Muscle layer of duodenum (tissue), 2 donors: Measurements from ENCODE around the gene GTF3C5.

Experiments
- H3K27ac ChIP-seq: one replicate; pipeline ENCODE4 v1.7.0; 2013; ENCODE audit warnings: mild to moderate bottlenecking, low read length
- H3K27me3 ChIP-seq: one replicate; pipeline ENCODE4 v1.7.0; 2013; ENCODE audit warnings: low read depth, mild to moderate bottlenecking, control low read depth, low read length
- H3K36me3 ChIP-seq, 2 donors: one replicate each; pipeline ENCODE4 v1.7.0; 2013; ENCODE audit warnings: low read length in 2 of 2, control low read depth in 1 of 2, mild to moderate bottlenecking in 1 of 2; ENCODE audit not compliant: insufficient read depth in 2 of 2, control insufficient read depth in 1 of 2
- H3K4me1 ChIP-seq, 2 donors: one replicate each; pipeline ENCODE4 v1.7.0; 2013; ENCODE audit warnings: low read length in 2 of 2, mild to moderate bottlenecking in 2 of 2, control low read depth in 1 of 2, moderate library complexity in 1 of 2; ENCODE audit not compliant: insufficient read depth in 2 of 2, control insufficient read depth in 1 of 2
- H3K4me3 ChIP-seq, 2 donors: one replicate each; pipeline ENCODE4 v1.7.0; 2013; ENCODE audit warnings: low read length in 2 of 2, low read depth in 1 of 2, mild to moderate bottlenecking in 1 of 2
- H3K9me3 ChIP-seq, 2 donors: one replicate each; pipeline ENCODE4 v1.7.0; 2013; ENCODE audit warnings: low read length in 2 of 2, control low read depth in 1 of 2, mild to moderate bottlenecking in 1 of 2; ENCODE audit not compliant: control insufficient read depth in 1 of 2
- donor health status: healthy.

The GTF3C5 gene

DNA sequence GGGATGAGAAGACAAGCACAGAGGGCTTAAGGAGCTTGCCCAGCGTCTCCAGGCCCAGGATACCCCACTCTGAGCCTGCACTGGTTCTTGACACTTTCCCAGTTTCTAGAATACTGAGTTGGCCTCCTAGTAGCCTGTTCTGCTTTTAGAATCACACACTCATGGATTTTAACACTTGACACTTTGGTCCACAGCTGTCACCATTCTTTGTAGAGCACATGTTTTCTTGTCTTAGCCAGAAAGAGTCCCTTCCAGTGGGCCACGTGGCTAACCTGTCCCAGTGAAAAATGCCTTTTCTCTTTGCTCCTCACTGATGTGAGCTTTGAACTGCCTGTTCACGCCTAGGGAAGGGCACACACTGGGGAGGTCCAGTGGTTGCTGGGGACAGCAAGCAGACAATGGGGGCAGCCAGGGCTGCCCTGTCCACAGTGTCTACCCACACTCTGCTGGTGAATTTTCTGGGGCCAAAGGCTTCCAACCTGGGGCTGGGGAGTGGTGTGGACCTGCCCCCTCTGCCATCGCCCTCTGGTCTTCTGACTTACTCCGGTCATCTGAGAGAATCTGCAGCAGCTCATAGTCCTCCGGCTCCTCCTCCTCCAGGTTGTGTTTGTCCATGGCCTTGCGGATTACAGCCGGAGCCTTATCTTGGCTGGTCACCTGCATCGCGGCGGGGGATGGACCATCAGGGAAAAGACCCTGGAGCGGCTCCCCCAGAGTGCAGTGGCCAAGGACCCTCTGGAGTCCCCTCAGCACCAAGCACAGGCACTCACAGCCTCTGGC lies 69.1 kb downstream of the GTF3C5 start:
- Histone ChIP-seq H3K36me3 (peaks cover 59 to 88% of the 10 kb centered on the region in 2 donors), H3K9me3 (peaks cover 0 to 10% of the 10 kb centered on the region in 2 donors), H3K4me3 (no peak overlapping the region), H3K27ac (no peak overlapping the region), H3K27me3 (no peaks in the 10 kb centered on the region), H3K4me1 (no peaks in the 10 kb centered on the region)

GRCh38 chr9:133100506-133101355 lies 69.9 kb downstream of the GTF3C5 start:
- H3K4me3 ChIP-seq: no peak overlapping the region
- H3K36me3 ChIP-seq: peaks cover 62 to 95% of the 10 kb centered on the region in 2 donors
- no peaks in the 10 kb centered on the region for H3K4me1 ChIP-seq
- H3K27me3 ChIP-seq: no peaks in the 10 kb centered on the region
- peaks cover 0 to 10% of the 10 kb centered on the region in 2 donors for H3K9me3 ChIP-seq
- H3K27ac ChIP-seq: no peak overlapping the region

DNA sequence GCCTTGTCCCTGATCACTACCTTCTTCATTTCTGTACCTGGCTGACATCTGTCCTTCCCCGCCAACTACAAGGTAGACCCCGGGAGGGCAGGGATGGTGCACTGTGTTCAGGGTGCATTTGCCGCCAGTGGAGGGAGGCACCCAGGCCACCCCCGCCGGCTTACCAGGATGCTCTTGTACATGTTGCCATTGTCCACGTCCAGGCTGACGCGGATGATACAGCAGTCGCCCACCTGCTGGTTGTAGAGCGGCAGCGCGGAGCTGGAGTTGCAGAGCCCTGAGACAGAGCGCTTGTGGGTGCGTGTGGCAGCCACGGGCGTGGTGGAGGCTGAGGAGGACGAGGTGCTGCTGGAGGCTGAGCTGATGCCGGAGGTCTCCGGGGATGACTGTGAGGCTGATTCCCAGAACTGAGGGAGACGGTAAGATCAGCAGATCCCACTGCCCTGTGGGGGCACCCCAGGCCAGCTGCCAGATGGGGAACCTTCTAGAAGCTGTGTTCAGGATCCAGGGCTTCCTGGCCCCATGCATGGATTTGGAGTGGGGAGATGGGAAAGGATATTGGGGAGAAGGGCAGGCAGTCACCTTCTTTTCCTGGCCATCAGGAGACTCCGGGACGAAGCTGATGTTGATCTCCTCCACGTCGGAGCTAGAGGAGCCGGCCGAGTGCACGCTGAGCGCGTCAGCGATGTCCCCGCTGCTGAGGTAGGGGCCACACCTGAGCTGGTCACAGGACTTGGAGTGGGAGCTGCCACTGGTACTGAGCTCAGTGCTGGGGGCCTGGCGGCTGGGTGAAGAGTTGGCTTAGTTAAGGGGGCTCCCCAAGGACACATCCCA lies 70.8 kb downstream of the GTF3C5 start:
- peaks cover 0 to 2% of the 10 kb centered on the region in 2 donors for H3K9me3 ChIP-seq
- H3K36me3 ChIP-seq: peaks cover 70 to 96% of the 10 kb centered on the region in 2 donors
- H3K27ac ChIP-seq: no peak overlapping the region
- no peaks in the 10 kb centered on the region for H3K27me3 ChIP-seq
- no peak overlapping the region for H3K4me3 ChIP-seq
- H3K4me1 ChIP-seq: no peaks in the 10 kb centered on the region

GRCh38 chr9:133102190-133103021 lies 71.6 kb downstream of the GTF3C5 start:
- no peaks in the 10 kb centered on the region for H3K4me1 ChIP-seq
- no peaks in the 10 kb centered on the region for H3K9me3 ChIP-seq
- H3K27ac ChIP-seq: no peak overlapping the region
- no peak overlapping the region for H3K4me3 ChIP-seq
- H3K36me3 ChIP-seq: peaks cover 76 to 98% of the 10 kb centered on the region in 2 donors
- H3K27me3 ChIP-seq: no peaks in the 10 kb centered on the region

DNA sequence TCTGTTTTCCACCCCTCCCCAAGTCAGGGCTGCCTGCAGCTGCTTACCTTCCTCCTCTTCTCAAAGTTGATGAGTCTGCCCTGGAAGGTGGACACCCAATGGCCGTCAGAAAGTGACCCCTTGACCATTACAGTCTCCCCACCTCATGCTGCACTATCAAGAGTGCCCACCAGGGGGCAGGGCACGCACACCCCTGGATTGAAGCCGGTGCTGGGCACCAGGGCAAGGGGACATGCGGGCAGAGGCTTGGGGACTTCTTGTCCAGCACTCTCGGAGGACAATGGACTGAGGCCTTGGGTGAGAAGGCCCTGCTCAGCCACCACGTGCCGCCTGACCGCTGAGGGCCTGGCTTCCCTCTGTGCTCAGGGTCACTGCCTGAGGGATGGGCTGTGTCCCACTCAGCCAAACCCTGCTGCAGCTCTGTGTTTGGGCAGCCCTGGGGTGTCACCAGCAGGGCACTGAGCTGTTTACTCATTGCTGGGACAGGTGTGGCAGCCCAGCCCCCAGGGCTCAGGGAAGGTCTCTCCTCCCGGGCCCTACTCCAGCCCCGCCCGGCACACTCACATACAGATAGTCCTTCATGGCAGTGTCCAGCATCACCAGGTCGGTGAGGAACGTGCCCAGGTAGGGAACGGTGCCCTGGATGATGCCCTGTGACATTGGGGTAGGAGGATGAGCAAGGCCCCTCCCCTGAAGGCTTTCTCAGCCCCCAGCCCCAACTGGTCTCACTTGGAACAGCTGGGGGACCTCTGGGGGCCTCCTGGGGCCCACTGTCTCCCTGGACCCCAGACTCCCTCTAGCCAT lies 72.6 kb downstream of the GTF3C5 start:
- no peaks in the 10 kb centered on the region for H3K4me1 ChIP-seq
- no peaks in the 10 kb centered on the region for H3K9me3 ChIP-seq
- H3K27me3 ChIP-seq: no peaks in the 10 kb centered on the region
- H3K4me3 ChIP-seq: no peak overlapping the region
- H3K36me3 ChIP-seq: peaks cover 76 to 98% of the 10 kb centered on the region in 2 donors
- no peak overlapping the region for H3K27ac ChIP-seq

GRCh38 chr9:133103987-133104505 lies 73.2 kb downstream of the GTF3C5 start:
- Histone ChIP-seq H3K27ac (no peak overlapping the region), H3K4me3 (no peak overlapping the region), H3K27me3 (no peaks in the 10 kb centered on the region), H3K4me1 (no peaks in the 10 kb centered on the region), H3K36me3 (peaks cover 75 to 98% of the 10 kb centered on the region in 2 donors), H3K9me3 (no peaks in the 10 kb centered on the region)

GRCh38 chr9:133104718-133105460 lies 74.1 kb downstream of the GTF3C5 start:
- Histone ChIP-seq H3K36me3 (peaks cover 74 to 98% of the 10 kb centered on the region in 2 donors), H3K27ac (no peak overlapping the region), H3K4me1 (no peaks in the 10 kb centered on the region), H3K27me3 (no peaks in the 10 kb centered on the region), H3K9me3 (no peaks in the 10 kb centered on the region), H3K4me3 (no peak overlapping the region)

GRCh38 chr9:133105461-133105770 lies 74.6 kb downstream of the GTF3C5 start:
- no peak overlapping the region for H3K27ac ChIP-seq
- peaks cover 74 to 98% of the 10 kb centered on the region in 2 donors for H3K36me3 ChIP-seq
- H3K9me3 ChIP-seq: no peaks in the 10 kb centered on the region
- H3K4me1 ChIP-seq: no peaks in the 10 kb centered on the region
- H3K27me3 ChIP-seq: no peaks in the 10 kb centered on the region
- H3K4me3 ChIP-seq: no peak overlapping the region

DNA sequence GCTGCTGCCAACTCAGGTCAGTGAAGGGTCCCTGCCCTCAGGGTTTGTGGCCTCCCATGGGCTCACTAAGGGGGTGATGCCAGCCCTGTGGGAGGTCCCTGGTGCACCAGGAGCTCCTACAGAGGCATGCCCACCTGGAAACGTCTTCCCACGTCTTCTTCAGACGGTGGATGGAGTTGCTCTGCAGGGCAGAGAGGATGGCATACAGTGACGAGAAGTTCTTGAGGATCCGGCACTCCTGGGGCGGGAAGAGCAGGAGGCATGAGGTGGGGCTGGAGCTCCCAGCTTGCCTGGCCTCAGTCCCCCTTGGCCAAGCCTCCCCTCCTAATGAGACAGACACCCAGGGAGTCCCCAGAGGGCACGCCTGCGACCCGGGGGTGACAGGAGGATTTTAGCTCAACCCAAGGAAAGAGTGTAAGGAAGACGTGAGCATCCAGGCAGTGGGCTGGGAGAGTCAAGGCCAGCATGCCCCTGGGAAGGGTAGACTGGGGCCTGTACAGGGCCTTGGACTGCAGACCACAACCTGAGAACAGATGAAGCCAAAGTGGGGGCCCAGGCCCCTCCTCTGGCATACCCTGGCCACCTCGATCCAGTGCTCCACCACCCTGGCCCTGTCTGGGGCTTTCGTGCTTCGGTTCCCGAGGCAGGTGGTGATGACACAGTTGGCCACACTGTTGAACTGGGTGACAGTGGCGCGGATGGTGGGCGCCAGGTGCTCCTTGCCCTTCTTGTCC lies 75.9 kb downstream of the GTF3C5 start:
- H3K27ac ChIP-seq: no peak overlapping the region
- no peak overlapping the region for H3K4me3 ChIP-seq
- no peaks in the 10 kb centered on the region for H3K27me3 ChIP-seq
- no peaks in the 10 kb centered on the region for H3K4me1 ChIP-seq
- peaks cover 65 to 90% of the 10 kb centered on the region in 2 donors for H3K36me3 ChIP-seq
- H3K9me3 ChIP-seq: no peaks in the 10 kb centered on the region
